ENCODE results near the gene PACS1.
"Not testable (repeated sequence)": the region's sequence is repeated elsewhere in the genome, so short reads cannot be mapped to it uniquely, and the experiment has no call there.

PACS1 gene

GRCh38 chr11:66104057-66104638 is 34.1 kb downstream of the PACS1 start:
- FAIRE-seq: no peak
- DNase-seq (ENCODE audit: extremely low spot score, insufficient read length, low read depth): no peak

- DNase-seq (ENCODE audit: extremely low spot score, insufficient read length, low read depth) (no peak), FAIRE-seq (no peak)
These were observed 36.9 kb downstream of the PACS1 start for GRCh38 chr11:66106786-66107599.

DNA sequence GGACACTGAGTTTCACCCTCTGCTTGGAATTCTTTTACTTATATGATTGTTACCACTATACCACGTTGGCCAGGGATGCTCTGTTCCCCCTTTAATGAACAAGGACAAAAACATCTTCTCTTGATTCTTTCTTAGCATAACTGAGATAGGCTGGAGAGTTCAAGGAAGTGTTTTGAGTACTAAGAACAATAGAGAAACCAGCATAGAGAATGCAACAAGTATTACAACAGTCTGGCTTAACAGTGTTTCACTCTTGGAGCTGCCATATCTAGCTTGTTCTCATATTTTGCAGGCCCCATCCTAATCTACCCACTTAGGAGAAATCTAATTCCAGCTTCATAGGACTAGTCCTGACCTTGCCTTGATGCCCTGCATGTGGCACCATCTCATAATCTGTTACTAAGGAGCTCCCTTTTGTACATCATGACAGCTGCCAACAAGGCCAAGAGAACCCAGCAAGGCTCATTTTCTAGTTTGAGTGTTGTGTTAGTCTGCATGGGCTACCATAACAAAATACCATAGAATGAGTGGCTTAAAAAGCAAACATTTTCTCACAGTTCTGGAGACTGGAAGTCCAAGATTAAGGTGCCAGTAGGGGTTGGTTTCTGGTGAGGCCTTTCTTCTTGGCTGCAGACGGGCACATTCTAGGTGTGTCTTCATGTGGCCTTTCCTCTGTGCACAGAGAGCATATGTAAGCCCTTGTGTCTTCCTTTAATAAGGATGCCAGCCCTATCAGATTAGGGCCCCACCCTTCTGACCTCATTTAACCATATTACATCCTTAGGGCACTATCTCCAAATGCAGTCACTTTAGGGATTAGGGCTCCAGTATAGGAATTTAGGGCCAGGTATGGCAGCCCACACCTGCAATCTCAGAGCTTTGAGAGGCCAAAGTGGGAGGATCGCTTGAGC is 37.8 kb downstream of the PACS1 start:
- no peak for FAIRE-seq

GRCh38 chr11:66109294-66109693 is 39.2 kb downstream of the PACS1 start:
- no peak for FAIRE-seq

More for the DNA sequence above, 37.8 kb downstream of the PACS1 start:
- no peak for DNase-seq (ENCODE audit: extremely low spot score, insufficient read length, low read depth)

GRCh38 chr11:66111158-66111557 is 41.1 kb downstream of the PACS1 start:
- FAIRE-seq: no peak

More at GRCh38 chr11:66109294-66109693, 39.2 kb downstream of the PACS1 start:
- no peak for DNase-seq (ENCODE audit: extremely low spot score, insufficient read length, low read depth)

DNA sequence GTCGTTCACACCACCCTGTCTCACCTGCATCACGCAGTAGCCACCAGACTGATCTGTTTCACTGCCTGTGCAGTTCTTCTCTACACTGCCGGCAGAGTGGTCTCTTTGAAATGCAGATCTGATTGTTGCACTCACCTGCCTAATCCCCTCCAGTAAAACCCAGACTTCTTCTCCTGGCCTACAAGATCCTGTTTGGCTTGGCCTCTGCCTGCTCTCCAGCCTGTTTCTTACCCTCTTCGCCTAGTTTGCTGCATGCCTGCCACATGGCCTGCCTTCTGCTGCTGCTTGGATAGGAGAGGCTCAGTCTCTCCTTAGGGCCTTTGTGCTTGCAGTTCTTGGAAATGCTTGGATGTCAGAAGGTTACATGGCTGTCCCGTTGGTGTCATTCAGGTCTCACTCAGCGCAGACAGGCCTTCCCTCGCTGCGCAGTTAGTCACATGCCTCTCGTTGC is 42.0 kb downstream of the PACS1 start:
- FAIRE-seq (no peak), DNase-seq (ENCODE audit: extremely low spot score, insufficient read length, low read depth) (no peak)

More at GRCh38 chr11:66111158-66111557, 41.1 kb downstream of the PACS1 start:
- DNase-seq (ENCODE audit: extremely low spot score, insufficient read length, low read depth): no peak

DNA sequence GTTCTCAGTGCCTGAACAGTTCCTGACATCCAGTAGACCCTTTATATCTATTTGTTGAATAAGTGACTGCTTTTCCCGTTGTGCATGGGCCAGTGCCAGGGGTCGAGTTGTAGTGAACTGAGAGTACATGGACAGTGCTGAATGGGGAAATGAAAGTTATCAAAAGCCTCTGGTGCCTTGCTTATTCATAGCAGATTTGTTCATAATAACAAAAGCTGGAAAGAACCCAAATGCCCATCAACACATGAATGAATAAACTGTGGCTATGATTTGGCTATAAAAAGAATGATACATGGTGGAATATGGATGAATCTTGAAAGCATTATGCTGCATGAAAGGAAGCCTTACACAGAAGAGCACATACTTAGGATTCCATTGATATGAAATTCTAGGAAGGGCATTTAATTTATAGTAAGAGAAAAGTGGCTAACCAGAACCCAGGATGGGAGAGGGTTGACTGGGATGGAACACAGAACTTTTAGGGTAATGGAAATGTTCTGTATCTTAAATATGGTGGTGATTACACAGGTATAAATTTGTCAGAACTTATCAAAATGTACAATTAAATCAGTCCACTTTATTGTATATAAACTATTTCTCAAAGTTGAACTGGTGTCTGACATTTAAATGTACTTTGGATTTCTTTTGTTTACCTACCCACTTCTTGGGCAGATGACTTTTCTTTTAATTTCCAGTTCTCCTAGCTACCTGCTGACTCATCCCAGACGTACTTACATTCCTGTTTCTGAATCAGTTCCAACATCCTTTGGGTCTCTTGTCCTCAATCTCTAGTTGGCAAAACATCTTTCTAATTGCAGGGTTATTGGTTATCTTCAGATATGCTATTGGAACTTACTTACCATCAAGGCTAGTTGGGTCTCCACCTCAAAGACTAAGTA is 42.8 kb downstream of the PACS1 start:
- FAIRE-seq (peak; percentile 65), DNase-seq (ENCODE audit: extremely low spot score, insufficient read length, low read depth) (no peak)

DNA sequence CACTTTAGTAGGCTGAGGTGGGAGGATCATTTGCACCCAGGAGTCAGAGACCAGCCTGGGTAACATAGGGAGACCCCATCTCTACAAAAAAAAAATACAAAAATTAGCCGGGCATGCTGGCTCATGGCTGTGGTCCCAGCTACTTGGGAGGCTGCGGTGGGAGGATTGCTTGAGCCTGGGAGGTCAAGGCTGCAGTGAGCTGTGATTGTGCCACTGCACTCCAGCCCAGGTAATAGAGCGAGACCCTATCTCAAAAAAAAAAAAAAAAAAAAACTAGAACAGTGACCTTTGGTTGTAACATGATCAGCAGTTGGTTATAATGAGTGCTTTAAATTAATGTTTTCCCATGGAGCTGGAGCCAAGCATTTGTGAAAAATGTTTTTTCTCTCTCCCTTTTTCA is 44.9 kb downstream of the PACS1 start:
- FAIRE-seq; DNase-seq (ENCODE audit: extremely low spot score, insufficient read length, low read depth): not testable (repeated sequence)

- FAIRE-seq (peak; percentile 89), DNase-seq (ENCODE audit: extremely low spot score, insufficient read length, low read depth) (no peak)
These were observed 45.7 kb downstream of the PACS1 start for GRCh38 chr11:66115638-66116301.

DNA sequence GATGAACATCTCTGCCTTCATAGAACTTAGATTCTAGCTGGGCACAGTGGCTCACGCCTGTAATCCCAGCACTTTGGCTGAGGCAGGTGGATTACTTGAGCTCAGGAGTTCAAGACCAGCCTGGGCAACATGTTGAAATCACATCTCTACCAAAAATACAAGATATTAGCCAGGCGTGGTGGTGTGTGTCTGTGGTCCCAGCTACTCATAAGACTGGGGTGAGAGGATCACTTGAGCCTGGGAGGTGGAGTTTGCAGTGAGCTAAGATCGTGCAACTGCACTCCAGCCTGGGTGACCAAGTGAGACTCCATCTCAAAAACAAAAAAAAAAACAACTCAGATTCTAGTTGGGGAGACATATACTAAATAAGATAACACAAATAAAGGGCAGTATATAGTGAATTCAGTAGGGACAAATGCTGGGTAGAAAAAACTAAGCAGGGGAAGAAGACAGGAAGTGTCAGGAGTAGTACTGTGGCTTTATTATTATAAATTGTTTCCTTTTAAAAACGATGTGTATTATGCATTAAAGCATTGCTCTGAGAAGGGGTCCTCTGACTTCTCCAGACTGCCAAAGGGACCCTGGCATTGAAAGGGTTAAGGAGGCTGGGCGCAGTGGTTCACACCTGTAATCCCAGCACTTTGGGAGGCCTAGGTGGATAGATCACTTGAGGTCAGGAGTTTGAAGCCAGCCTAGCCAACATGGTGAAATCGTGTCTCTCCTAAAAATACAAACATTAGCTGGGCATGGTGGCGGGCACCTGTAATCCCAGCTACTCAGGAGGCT is 46.7 kb downstream of the PACS1 start:
- FAIRE-seq (no peak), DNase-seq (ENCODE audit: extremely low spot score, insufficient read length, low read depth) (no peak)

DNA sequence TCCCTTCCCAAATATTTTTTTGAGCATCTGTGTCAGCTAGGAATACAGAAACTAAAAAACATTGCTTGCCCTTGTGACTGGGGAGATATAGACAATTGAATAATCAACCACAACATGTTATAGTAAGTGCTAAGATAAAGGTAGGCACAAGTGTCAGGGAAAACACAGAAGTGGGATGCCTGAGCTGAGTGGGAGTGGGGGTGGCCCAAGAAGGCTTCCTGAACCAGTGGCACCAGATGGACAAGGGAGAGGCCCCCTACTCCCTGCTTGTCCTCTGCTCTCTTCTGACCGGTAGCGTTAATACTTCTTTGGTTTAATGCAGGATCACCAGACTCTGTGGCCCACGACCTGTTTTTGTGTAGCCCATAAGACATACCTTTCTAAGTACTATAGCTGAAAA is 48.8 kb downstream of the PACS1 start:
- FAIRE-seq: no peak

DNA sequence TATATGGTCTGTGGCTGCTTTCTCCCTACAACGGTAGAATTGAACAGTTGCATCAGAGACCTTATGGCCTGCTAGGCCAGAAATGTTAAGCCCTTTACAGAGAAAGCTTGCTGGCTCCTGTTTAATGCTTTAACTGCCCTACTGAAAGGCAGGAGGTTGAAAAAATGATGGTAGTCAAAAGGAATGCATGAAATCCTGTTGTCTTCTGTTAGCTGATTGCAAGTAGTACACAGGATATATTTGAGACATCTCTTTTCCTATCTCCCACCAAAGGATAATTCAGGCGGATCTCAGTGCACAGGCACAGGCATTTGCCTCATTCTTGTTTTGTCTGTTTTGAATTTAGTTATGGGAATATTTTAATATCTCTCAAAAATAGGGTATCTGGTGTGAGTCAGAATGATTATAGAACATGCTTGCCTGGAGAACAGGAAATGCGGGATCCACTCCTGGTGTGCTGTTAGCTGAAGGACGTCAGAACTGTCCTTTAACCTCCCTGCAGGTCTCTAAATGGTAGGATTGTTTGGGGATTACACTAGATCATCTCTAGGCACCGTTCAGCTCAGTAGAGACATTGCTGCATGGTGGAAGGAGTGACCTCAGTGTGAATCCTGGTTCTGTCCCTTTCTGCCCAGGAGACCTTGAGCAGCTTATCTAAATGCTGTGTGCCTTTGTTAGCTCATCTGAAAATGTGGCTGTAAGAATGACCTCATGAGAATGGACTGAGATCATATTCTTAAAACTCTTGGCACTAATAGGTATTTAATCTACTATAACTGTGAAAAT is 49.5 kb downstream of the PACS1 start:
- DNase-seq (ENCODE audit: extremely low spot score, insufficient read length, low read depth): no peak
- no peak for FAIRE-seq

More for the DNA sequence above, 48.8 kb downstream of the PACS1 start:
- DNase-seq (ENCODE audit: extremely low spot score, insufficient read length, low read depth): no peak

- DNase-seq (ENCODE audit: extremely low spot score, insufficient read length, low read depth) (no peak), FAIRE-seq (no peak)
These were observed 51.4 kb downstream of the PACS1 start for GRCh38 chr11:66121466-66121865.

- FAIRE-seq (no peak), DNase-seq (ENCODE audit: extremely low spot score, insufficient read length, low read depth) (no peak)
These were observed 53.8 kb downstream of the PACS1 start for GRCh38 chr11:66123902-66124301.

DNA sequence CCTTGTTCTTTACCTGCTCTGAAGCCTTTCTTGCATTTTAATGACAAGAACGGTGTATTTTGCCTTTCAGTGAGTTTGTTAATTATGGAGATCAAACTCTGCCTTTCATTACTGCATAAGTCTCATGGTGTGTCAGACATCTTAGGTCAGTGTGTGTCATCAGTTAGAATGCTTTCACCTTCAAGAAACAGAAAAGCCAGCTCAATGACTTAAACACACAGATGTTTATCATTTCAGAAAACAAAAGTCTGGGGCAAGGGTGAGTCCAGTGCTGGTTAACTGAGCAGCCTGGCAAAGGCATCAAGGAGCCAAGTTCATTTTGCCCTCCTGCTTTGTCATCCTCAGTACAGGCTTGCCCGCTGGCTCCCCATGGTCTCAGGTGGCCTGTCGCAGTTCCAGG is 54.5 kb downstream of the PACS1 start:
- no peak for FAIRE-seq
- no peak for DNase-seq (ENCODE audit: extremely low spot score, insufficient read length, low read depth)

DNA sequence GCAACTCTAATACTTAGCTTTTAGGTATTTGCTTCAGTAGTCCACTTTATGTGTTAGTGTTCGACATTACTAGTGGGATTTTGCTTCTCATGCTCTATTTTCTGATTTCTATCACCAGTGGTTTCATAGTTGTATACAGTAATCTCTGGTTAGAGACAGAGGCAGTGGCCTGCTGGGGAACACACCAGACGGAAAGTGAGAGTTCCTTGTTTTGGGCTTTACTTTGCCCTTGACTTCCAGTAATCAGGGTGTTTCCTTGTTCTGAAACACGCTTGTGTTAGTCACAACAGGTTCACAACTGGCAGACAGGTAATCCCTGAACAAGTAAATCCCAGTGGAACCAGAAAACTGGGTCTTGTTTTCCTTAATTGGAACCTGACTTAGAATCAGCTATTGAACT is 56.0 kb downstream of the PACS1 start:
- DNase-seq (ENCODE audit: extremely low spot score, insufficient read length, low read depth): no peak
- FAIRE-seq: peak; percentile 73

- DNase-seq (ENCODE audit: extremely low spot score, insufficient read length, low read depth) (no peak), FAIRE-seq (peak; percentile 87)
These were observed 56.9 kb downstream of the PACS1 start for GRCh38 chr11:66126808-66127555.
